Activated CD4-positive, CD25-positive, alpha-beta regulatory T cell treated with anti-CD3 and anti-CD28 coated beads, Interleukin-2, amount 50 U/mL, for 72 hours (primary cell): ENCODE results near the gene DISC1.

Experiments used
- DNase-seq: peaks from one replicate; pipeline ENCODE4 v3.0.0; 2021

Gene DISC1

DNA sequence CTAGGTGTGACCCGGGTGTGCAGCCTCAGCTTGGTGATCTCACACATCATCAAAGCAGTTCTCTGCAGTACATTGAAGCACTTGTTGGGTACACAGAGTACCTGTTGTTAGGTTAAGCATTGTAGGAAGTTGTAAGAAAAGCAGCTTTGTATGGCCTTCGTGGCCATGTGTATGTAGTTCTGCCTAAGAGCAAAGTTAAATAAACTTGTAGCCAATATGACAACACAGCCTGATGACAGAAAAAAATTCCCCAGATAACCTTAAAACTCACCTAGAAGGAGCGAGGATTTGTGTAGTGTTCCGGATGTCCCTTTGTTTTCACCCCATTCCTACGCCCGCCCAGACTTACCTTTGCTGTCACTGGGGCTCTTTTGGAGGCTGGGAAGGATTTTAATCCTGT, 48.0 kb downstream of the DISC1 start:
- DNase-seq = no peak

DNA sequence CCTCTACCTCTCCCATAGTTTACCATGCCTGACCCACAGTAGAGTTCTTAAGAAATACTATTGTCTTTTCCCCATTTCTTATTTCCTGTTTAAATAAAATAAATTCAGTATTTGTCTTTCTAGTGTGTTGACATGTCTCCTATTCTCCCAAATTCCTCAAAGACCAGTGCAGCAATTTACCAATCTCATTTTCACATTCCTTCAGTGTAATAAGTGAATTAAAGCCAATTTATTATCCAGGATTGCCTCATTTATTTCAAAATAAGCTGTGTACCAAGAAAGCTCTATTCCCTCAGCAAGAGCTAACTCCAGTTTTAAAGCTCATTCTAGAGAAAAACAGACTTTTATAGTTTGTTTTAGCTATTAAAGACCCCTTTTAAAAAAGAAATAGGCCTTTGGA, 49.9 kb downstream of the DISC1 start:
- no peak for DNase-seq

DNA sequence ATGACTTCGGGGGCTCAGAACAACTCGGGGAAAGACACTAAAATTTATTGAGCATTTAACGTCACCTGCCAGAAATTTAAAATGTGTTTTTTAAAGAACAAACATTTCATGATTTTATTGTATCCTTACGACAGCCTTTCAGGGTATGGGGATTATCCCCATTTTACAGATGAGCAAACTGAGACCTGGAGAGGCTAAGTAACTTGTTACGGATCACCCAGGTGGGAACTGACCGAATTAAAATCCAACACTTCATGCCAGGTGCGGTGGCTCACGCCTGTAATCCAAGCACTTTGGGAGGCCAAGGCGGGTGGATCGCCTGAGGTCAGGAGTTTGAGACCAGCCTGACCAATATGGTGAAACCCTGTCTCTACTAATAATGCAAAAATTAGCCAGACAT, 50.9 kb downstream of the DISC1 start:
- DNase-seq = no peak

DNA sequence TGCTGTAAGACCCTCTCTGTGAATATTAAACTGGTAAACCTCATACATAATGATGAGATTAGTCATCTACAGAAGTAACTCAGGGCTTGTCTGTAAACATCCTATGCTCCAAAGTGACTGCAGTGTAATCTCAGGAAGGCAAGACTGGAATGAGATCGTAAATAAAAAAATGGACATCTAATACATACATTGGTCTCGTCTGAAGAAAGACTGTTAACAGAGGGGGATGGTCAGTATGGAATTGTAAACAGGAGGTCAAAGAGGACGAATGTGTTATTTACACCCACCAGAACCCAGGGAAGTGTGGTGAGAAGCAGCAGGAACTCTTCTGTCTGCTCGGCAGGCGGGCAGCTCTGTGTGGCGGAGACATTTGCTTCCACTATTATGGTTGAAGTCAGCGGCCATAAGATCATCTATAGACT, 51.4 kb downstream of the DISC1 start:
- no peak for DNase-seq

DNA sequence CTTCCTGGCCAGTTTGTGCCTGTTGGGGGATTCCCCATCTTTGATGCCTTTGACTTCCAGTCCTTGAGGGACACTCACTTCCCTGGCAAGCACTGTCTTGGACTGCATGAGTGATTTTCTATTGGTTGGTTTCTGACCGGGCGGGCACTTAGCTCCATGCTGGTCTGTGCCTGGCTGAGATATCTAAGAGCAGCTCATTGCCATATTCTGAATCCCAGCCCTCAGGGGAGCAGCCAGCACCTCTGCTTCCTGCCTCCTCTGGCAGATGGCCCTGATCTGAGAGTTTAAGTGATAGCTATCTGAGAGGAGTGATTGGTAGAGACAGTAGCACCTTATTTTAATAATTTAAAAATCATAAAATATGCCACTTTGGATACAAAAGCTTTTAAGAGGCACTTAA, 52.5 kb downstream of the DISC1 start:
- DNase-seq = no peak

DNA sequence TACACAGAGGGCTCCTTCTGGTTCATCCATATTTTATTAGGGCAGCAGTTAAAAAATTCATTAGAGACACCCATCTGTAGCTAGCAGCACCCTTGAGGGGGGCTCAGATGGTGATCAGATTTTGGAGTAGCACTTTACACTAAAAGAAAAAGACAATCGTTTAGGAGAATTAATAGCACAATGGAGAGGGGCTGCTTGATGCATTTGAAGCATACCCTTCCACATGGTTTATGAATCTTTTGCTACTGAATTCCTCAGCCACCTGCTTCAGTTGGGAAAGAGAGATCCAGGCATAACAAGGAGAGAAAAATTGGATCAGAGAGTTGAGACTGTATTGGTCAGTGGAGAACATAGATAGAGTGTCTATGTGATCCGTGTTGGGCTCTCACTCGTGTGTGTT, 54.4 kb downstream of the DISC1 start:
- DNase-seq = no peak

DNA sequence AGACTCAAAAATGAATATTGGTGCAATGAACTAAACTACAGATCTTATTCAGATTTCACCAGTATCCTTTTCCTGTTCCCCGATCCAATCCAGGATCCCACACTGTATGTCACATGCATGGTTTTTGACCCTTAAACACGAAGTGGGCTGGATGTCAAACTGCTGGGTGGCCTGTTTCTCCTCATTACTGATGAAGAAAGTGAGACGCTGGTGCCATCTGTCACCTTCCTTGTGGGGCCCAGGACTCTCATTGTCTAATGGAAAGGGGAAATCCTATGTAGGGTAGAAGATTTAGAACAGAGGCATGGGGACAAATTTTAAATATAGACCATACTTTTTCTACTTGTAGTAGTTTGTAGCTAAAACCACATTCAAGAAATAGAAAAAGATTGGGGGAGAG, 56.2 kb downstream of the DISC1 start:
- no peak for DNase-seq

DNA sequence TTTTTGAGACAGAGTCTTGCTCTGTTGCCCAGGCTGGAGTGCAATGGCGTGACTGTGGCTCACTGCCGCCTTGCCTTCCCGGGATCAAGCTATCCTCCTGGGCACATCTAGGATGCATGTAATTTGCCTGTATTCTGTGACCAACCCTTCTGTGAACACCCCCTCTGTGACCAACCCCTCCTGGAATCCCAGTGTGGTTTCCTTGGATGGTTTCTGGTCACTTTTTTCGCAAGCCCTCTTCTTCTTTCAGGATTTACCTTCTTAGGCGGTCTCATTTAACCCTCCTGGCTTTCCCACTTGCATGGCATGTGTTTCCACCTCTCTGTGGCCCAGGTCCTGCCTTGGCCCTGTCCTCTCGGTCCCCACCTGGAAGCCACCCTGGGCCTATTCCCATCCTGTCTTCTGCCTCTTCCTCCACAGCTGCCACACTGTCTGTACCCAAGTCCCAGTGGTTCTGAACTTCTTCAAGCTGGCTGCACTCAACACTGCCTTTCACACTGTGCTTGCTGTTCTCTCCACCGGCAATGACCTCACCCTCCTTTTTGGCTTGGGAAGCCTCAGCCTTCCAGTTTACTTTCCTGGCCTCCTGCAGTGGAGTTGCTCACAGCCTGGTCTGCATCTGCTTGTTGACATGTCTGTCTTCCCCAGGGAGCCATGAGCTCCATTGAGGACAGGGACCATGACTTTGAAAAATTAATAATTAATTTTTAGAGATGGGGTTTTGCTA, 57.0 kb downstream of the DISC1 start:
- no peak for DNase-seq

DNA sequence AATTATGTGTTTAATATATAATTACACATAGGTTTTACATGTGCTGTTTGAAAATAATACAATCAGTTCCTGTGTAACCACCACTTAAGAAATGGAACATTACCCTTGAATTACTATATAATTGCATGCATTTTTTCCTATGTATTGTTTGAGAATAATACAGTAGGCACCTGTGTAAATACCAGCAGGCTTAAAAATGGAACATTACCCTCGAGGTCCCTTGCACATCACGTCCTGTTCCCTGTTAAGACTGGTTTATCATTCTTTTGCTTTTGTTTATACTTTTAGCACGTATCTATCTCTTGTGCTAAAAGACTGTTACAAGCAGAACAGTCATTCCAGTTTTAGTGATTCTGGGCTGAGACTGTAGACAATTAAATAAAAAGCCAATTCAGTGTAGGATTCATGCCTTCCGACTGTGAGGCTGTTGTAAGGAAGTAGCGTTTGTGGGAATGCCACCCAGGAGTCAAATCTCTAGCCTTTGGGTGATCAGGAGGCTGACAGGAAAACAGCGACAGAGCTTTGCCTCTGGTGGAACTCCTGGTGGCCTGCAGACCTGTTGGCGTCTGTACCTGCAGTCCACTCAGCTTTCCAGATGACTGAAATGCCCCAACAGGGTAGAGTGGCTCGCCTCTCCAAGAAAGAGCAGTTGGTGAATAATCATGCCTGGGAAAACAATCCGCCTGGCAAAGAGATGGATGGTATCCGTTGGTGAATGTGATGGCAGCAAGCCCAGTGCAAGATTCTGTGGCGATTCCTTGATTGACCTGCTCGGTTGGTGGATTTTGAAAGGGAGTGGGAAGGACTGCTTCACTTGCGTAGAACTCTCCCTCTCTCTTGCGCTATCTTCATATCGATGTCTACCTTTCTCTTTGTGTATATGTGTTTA, 58.0 kb downstream of the DISC1 start:
- DNase-seq = no peak

DNA sequence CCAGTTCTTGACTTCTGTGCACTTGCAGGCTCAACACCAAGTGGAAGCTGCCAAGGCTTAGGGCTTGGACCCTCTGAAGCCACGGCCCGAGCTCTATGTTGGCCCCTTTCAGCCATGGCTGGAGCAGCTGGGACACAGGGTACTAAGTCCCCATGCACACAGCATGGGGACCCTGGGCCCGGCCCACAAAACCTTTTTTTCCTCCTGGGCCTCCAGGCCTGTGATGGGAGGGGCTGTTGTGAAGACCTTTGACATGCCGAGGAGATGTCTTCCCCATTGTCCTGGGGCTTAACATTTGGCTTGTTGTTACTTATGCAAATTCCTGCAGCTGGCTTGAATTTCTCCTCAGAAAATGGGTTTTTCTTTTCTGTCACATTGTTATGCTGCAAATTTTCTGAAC, 59.8 kb downstream of the DISC1 start:
- no peak for DNase-seq

DNA sequence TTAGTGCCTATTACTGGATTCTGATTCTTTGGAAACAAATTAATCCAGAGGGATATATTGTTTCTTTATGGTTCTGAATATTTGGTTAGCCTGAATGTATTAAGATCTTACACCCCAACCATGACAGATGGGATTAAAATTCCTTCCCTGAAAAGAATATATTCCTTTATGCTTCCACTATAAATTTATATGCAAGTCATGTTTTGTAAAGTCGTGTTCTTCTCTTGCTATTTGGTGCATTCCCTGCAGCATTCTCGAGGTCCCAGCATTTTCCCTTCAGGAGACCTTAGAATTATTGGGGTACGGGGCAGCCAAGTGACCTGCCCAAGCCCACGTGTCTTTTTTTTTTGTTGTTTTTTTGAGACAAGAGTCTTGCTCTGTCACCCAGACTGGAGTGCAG, 62.4 kb downstream of the DISC1 start:
- DNase-seq = no peak

DNA sequence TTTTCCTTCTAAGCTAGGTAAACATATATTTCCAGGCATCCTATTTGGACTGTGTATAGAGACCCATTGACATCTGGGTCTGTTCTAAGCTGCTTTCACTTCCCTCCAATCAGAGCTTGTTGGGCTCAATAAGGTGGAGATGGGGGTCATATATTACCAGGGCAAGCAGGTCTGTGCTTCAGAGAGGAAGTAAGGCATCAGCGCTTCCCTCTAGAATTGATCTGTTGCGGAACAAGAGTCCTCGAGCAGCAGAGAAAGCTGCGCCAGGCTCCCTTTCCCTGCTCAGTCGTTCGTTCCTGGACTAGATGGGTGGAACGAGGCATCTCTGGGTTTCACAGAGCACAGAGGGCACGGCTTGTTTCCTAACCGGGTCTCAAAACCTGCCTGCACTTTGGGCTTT, 63.5 kb downstream of the DISC1 start:
- DNase-seq = no peak

DNA sequence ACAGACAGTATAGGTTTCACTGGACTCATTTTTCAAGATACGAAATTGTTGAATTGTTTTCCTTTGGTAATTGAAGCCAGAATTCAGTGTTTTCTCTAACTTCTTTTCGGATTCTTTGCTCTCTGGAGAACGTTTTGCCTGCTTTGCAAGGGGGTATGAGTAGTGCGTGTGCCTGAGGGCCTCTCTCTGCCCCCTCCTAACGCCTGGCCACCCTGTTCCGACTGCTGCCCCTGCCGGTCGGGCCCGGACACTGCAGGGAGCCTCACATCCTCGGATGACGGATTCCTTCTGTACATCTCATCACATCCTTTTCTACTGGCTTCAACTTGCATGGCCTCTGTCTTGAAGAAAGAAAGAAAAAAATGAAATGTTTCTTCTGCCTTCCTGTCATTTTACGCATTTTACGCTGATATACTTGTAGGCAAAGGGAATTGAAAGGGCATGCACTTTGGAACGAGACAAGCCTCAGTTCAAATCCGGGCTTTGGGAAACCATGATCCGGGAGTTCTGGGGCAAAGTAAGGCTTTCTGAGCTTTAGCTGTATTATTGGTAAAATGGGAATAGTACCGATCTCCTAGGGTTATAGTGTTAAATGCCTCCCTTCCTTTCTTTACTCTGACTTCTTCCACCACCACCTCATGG, 65.1 kb downstream of the DISC1 start:
- no peak for DNase-seq

DNA sequence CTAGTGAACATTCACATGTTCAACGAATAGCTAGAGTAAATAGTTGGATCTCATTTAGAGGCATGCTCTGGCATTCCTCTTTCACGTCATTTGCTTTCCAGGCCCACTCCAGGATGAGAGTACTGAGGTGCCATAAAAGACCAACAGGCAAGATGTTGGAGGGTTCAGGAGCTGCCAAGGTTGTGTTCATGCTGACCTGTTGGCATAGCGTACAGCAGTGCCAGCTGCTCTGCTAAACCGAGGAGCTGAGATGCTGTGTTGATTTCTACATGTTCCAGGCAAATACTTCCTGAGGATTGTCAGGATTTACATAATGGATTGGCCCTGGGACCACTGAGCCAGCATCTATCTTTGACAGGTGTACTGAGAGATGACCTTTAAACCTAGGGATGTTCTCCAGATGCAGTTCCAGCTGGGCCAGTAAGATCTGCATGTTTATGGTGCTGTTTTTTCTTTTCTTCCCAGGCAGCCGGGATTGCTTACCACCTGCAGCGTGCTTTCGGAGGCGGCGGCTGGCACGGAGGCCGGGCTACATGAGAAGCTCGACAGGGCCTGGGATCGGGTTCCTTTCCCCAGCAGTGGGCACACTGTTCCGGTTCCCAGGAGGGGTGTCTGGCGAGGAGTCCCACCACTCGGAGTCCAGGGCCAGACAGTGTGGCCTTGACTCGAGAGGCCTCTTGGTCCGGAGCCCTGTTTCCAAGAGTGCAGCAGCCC, 66.9 kb downstream of the DISC1 start:
- DNase-seq = no peak

DNA sequence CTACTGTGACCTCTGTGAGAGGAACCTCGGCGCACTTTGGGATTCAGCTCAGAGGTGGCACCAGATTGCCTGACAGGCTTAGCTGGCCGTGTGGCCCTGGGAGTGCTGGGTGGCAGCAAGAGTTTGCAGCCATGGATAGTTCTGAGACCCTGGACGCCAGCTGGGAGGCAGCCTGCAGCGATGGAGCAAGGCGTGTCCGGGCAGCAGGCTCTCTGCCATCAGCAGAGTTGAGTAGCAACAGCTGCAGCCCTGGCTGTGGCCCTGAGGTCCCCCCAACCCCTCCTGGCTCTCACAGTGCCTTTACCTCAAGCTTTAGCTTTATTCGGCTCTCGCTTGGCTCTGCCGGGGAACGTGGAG, 67.5 kb downstream of the DISC1 start:
- DNase-seq = no peak

DNA sequence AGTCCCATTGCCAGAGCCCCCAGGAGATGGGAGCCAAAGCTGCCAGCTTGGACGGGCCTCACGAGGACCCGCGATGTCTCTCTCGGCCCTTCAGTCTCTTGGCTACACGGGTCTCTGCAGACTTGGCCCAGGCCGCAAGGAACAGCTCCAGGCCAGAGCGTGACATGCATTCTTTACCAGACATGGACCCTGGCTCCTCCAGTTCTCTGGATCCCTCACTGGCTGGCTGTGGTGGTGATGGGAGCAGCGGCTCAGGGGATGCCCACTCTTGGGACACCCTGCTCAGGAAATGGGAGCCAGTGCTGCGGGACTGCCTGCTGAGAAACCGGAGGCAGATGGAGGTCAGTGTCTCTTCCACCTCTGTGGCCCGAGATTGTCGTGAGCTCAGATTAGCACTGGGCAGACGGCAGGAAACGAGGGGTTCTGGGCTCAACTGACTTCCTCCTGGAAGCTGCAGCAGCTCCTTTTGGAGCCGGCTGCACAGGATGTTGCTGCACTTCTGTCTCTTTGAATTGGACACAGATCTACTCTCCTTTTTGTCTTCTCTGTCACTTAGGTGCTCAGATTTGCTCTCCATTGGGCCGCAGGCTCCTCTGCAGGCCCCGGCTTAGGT, 68.0 kb downstream of the DISC1 start:
- no peak for DNase-seq

DNA sequence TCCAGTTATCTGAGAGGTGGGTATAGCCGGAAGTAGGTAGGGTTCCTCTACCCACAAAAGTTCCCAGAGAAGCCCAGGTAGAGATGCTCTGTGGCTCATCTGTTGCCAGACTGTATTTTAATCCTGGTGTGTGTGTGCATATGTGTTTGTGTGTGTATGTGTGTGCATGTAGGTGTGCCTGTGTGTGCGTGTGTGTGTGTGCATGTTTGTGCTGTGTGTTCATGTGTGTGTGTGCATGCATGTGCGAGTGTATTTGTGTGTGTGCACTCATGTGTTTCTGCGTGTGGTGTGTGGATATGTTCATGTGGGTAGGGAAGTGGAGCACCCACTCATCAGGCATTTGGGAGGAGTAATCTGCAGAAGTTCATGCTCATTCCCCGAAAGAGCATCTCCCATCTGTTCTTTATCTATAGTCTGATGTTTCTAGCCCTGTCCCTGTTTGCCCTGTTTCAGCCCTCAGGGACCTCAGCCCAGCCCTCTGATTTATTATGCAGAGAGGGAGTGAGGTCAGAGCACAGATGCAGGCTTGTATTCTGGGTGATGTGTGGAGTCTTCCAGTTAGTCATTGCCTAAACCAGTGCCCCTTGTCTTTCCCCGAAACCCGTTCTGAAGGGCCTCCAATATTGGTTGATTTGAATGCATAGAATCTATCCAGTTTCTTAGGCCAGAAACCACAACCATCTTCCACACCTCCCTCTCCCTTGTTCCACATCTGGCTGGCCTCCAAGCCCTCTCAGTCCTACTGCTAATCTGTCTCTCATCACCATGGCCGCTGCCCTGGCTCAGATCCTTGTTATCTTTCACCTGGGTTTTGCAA, 69.1 kb downstream of the DISC1 start:
- DNase-seq = no peak

DNA sequence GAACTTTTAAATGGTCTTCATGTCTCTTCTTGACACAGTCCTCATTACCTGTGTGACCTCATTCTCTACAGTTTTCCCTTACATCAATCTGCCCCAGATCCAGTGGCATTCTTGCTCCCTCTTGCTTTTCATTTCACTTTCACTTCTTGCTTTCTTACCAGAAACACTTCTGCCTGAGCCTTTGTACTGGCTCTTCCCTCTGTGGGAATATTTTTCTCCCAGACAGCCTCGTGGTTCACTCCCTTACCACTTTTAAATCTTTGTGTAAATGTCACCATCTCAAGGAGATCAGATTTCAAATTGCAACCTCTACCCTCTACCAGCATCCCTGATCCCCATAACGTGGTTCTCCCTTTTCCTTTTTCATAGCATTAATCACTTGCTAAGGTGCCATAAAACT, 73.2 kb downstream of the DISC1 start:
- no peak for DNase-seq

DNA sequence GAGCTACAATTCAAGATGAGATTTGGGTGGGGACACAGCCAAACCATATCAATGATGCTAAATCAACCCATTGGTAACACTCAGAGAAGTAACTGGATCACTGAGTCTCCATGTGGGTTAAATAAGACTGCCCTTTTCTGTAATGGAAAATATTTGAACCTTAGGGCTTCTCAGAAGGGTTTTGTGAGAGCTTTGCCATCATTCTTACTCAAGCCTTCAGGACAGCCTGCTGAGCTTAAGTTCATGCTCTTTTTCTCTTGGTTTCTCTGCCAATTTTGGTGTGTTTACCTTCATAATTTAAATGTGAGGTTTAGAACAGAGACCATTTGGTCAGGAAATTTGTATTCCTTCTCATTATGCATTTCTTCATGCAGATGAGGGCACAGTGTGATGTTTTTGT, 74.7 kb downstream of the DISC1 start:
- no peak for DNase-seq

DNA sequence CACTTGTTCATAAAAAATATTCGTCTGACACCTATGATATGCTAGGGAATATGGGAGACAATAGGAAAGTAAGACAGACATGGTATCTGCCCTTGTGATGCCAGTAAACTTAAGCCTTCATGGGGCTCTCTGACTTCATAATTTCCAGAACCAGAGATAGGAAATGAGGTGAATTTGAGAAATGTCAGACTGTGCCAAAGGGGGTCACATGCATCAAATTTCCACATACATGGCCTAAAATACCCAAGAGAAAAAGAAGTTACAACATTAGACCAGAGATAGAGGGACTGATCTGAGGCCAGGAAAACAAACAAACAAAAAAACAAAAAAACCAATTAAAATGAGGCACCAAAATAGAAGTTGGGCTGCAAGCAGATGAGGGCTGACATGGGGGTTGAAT, 75.7 kb downstream of the DISC1 start:
- no peak for DNase-seq

DNA sequence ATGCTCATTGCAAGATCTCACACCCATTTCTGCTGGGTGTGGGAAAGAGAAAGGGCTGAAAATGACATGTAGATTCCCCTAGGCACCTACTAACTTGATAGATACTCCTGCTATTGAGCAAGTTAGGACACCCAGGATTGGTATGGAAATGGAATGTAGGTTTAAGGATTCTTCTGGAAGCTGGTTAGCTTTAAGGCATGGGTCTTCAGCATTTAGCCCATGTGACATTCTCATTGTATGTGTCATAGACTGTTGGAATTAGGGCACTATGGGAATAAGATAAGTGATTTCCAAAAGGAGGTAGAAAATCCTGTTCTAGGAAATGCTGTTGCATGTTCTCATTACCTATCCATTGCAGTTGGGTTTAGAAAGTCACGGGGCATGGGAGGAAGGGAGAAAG, 76.2 kb downstream of the DISC1 start:
- no peak for DNase-seq
